Bronchial epithelial cell (primary cell): ENCODE results near the gene FBLIM1. TPM values are rescaled to one million over a fixed set of nuclear protein-coding genes. Genes with fewer than 3 reads are reported as not detected.

ENCODE experiments used
- DNase-seq: peaks from one replicate; pipeline ENCODE4 v3.0.0-alpha.2; 2010; ENCODE audit warnings: low read depth
- FAIRE-seq: peaks from 2 replicates; lab custom pipeline; 2011; peaks lifted over from hg19 to GRCh38; lab: Jason Lieb, UNC
- H3K27me3 ChIP-seq: 2 replicates; pipeline ENCODE4 v1.5.1; 2011; ENCODE audit warnings: low read length; ENCODE audit not compliant: control insufficient read depth, insufficient read depth
- H3K36me3 ChIP-seq: 2 replicates; pipeline ENCODE4 v1.5.1; 2011; ENCODE audit warnings: low read length; ENCODE audit not compliant: control insufficient read depth, insufficient read depth
- H3K4me3 ChIP-seq: 2 replicates; pipeline ENCODE4 v1.5.1; 2011; ENCODE audit warnings: mild to moderate bottlenecking, low read depth, low read length, control low read depth
- total RNA-seq: library from RNA; depleted of rRNA; stranded (reverse); fragments of >200 nt; gene quantifications from 2 replicates; pipeline ENCODE4 v1.2.1, GENCODE V29; 2014
- TF ChIP-seq, protein P1 (sequence below): IDR thresholded peaks from 2 replicates; pipeline ENCODE4 v1.5.1; 2011; ENCODE audit warnings: mild to moderate bottlenecking, moderate library complexity, low read length, control low read depth, inconsistent platforms; ENCODE audit not compliant: insufficient read depth, severe bottlenecking

FBLIM1 gene
- total RNA-seq, 1 donor from 2014 or later: 72.4 TPM

- Histone ChIP-seq H3K27me3 (no peaks in the 10 kb centered on the region), H3K36me3 (no peaks in the 10 kb centered on the region), H3K4me3 (no peak overlapping the region)
- TF ChIP-seq, protein P1, sequence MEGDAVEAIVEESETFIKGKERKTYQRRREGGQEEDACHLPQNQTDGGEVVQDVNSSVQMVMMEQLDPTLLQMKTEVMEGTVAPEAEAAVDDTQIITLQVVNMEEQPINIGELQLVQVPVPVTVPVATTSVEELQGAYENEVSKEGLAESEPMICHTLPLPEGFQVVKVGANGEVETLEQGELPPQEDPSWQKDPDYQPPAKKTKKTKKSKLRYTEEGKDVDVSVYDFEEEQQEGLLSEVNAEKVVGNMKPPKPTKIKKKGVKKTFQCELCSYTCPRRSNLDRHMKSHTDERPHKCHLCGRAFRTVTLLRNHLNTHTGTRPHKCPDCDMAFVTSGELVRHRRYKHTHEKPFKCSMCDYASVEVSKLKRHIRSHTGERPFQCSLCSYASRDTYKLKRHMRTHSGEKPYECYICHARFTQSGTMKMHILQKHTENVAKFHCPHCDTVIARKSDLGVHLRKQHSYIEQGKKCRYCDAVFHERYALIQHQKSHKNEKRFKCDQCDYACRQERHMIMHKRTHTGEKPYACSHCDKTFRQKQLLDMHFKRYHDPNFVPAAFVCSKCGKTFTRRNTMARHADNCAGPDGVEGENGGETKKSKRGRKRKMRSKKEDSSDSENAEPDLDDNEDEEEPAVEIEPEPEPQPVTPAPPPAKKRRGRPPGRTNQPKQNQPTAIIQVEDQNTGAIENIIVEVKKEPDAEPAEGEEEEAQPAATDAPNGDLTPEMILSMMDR: no peak
- FAIRE-seq (peak; percentile 13), DNase-seq (no peak)
Observed at GRCh38 chr1:15757016-15757543, 1.5 kb upstream of the FBLIM1 start.

- no peak for DNase-seq
- peak overlapping the region; percentile 62 for H3K4me3 ChIP-seq
- no peak for FAIRE-seq
Observed at GRCh38 chr1:15757575-15758342, 836 bp upstream of the FBLIM1 start.

DNA sequence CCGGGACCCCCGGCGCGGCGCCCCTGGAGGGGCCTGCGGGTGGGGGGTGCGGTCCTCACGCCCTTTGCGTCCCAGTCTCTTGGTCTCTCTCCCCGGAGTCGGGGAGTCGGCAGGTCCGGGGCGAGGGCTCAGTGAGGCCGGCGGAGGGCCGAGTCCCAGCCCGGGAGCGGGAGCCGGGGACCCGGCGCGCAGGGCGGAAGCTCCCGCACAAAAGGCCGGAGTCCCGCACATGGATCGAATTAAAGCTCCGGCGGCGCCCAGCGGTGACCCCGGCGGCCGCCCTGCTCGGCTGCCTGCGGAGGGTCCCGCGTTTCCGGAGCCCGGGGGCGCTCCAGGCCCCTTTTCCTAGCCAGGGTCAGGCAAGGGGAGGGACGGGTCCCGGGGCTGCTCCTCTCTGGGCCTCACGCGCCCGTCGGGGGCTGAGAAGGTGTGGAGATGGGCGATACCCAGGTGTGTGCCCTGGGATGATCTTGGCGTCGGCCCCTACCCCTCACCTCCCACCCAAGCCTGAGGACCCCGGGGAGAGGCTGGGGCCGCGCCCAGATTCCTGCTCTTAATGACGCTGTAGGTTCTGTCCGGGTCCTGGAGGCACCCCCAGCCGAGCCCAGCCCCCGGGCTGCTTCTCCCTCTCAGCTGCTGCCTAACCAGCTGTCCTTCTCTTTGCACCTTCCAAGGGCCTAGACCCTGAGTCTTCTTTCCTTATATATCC is 512 bp downstream of the FBLIM1 start:
- TF ChIP-seq, protein P1: no peak
- peak overlapping the region; percentile 62 for H3K4me3 ChIP-seq
- no peak for FAIRE-seq
- no peaks in the 10 kb centered on the region for H3K27me3 ChIP-seq
- DNase-seq: no peak
- H3K36me3 ChIP-seq: no peaks in the 10 kb centered on the region

More at GRCh38 chr1:15757575-15758342, 836 bp upstream of the FBLIM1 start:
- no peaks in the 10 kb centered on the region for H3K36me3 ChIP-seq
- TF ChIP-seq, protein P1: no peak
- no peaks in the 10 kb centered on the region for H3K27me3 ChIP-seq

DNA sequence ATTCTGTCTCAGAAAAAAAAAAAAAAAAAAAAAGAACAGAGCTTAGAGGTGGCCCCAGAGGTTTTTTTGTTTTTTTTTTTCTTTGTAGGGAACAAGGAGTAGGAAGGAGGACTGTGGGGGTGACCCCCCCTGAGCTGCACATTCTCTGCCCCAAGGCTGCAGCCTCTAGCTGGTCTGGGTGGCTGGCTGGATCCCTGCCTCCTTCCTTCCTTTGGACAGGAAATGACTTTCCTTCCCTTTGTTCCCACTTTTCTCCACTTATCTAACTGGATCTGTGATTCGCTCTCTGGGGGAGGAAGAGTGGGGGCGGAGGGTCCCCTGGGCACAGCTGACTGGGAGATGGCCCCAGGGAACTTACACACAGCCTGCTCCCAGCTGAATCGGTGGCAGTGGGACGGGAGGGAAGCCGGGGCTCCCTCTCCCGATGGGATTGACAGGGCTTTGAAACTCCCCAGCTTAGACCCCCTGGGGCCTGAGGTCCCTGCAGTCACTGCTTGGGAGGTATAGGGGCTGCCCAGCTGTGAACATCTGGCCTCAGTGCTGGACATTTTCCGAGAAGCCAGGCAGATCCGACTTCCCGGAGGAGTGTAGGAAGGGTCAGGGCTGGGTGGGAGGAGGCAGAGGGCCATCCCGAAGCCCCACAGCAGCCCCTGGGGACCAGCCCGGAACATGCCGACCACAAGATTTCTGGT is 2.1 kb downstream of the FBLIM1 start:
- TF ChIP-seq, protein P1: no peak
- Histone ChIP-seq H3K36me3 (peaks cover 4% of the 10 kb centered on the region), H3K27me3 (no peaks in the 10 kb centered on the region), H3K4me3 (peak overlapping the region; percentile 17)
- DNase-seq: peak; percentile 67
- FAIRE-seq: no peak

DNA sequence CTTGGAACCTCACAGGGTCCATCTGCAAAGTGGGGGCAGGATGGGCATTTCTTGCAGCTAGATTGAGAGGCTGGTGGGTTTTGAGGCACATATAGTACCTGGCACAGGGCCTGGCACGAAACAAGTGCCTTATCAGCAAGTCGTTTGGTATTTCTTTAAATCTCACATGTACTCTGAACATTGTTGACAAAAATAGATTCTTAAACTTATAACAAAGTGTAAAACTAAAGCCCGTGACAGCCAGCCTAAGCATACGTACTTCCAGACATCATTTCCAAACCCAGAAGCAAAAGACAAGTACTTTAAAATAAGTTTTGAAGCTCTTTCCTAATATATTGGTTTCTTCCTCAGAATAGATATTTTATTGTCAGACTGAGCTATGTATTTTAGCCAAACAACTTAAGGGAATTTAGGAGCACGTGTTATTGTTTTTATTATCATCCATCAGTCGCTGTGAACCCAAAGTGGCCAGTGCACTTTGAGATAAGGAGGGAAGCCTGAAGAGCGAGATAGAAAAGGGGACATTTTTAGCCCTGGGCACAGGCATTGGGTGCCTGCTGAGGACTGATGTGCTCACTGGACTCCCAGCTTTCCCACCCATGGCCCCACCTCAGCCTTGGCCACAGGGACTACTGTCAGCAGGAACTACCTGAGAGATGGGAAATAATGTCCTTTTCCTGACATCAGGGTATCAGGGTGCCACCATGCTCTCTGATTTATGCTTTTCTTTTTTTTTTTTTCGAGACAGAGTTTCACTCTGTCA is 3.0 kb downstream of the FBLIM1 start:
- H3K27me3 ChIP-seq: no peaks in the 10 kb centered on the region
- DNase-seq (no peak), FAIRE-seq (no peak)
- TF ChIP-seq, protein P1: no peak
- no peak overlapping the region for H3K4me3 ChIP-seq
- H3K36me3 ChIP-seq: peaks cover 4% of the 10 kb centered on the region
